Stimulated activated naive CD8-positive, alpha-beta T cell treated with anti-CD3 and anti-CD28 coated beads, Interleukin-15, amount 100 ng/mL, for 72 hours (primary cell): Measurements from ENCODE around the gene OCA2.

Experiments used
- ATAC-seq: fragments of 150-1000 bp; cut with Tn5 transposase; 2 replicates; pipeline ENCODE4 v1.10.0; 2021; ENCODE audit warnings: mild to moderate bottlenecking, moderate library complexity
- DNase-seq, 2 donors: peaks; one replicate each; pipeline ENCODE4 v3.0.0; 2021 to 2022
- H3K27ac Mint-ChIP-seq, 2 donors: one replicate each; pipeline ENCODE4 v1.8.0; 2022; ENCODE audit warnings: mild to moderate bottlenecking in 2 of 2, mixed read lengths in 2 of 2, moderate library complexity in 2 of 2
- H3K27me3 Mint-ChIP-seq: one replicate; pipeline ENCODE4 v1.8.0; 2022; ENCODE audit warnings: mixed read lengths
- H3K4me1 Mint-ChIP-seq: one replicate; pipeline ENCODE4 v1.8.0; 2022; ENCODE audit warnings: mild to moderate bottlenecking, mixed read lengths
- H3K4me3 Mint-ChIP-seq, 2 donors: one replicate each; pipeline ENCODE4 v1.8.0; 2022; ENCODE audit warnings: mild to moderate bottlenecking in 2 of 2, mixed read lengths in 2 of 2, moderate library complexity in 1 of 2
- H3K9me3 Mint-ChIP-seq, 2 donors: one replicate each; pipeline ENCODE4 v1.8.0; 2022; ENCODE audit warnings: mixed read lengths in 2 of 2

The OCA2 gene

DNA sequence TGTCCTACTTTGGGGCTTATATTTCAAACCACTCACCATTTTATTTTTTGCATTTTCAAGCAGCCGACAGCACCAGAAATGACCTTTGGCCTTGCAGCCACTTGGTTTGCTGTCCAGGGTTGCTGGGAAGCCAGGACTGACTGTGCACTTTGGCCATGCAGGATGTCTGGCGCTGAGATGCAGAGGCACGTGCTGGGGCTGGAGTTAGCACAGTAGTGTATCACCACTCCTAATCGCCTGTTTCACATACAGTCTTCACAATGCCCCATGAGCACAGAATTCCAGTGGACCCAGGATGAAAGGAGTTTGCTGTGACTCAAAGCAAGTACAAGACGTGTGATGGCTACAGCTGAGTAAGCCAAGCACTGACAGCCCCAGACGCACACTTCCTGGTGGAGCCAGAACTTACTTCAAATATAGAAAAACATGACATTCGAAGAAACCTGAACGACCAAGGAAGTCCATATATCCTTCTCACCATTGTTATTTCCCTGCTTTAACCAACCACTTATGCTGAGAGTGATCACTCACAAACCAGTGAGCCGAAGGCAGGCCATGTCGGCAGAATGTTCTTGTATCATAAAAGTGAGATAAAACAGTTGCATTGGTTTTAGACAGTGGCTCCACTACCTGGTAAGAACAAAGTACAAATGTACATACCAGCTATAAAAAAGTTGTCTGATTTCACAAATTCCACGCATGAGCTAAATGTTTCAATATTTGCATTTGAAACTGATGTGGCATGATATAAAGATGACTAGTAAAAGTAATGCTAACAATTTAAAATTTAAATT lies 16.0 kb downstream of the OCA2 start:
- Mint-ChIP-seq H3K4me1 (peaks cover 14% of the 10 kb centered on the region), H3K27me3 (peaks cover 46% of the 10 kb centered on the region)

GRCh38 chr15:28081594-28081993 lies 17.5 kb downstream of the OCA2 start:
- Mint-ChIP-seq H3K9me3 (no peaks in the 10 kb centered on the region), H3K4me1 (peaks cover 6% of the 10 kb centered on the region), H3K27ac (no peak overlapping the region), H3K27me3 (peaks cover 38% of the 10 kb centered on the region), H3K4me3 (no peak overlapping the region)
- DNase-seq, result no peak
- no peak for ATAC-seq

More for the DNA sequence above, 16.0 kb downstream of the OCA2 start:
- no peak overlapping the region for H3K4me3 Mint-ChIP-seq
- H3K9me3 Mint-ChIP-seq, result peaks cover 0 to under 1% of the 10 kb centered on the region in 2 donors
- ATAC-seq, result no peak
- no peak overlapping the region for H3K27ac Mint-ChIP-seq
- DNase-seq, result no peak

DNA sequence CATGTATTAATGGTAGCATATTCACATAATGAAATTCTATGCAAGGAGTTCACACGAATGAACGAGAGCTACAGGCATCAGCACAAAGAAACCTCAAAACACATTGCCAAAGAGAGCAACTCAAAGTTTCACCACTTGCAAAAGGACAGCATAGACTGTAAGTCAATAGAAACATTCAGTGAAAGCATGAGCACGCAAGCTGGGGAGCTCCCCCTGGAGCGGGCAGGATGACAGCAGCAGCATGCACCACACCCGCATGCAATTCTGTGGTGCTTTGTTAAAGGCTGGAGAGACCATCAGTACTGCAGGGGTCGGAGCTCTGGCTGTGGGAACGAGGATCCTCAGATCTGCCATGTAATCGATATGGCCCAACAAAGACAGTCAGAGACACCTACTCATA lies 18.7 kb downstream of the OCA2 start:
- no peak overlapping the region for H3K27ac Mint-ChIP-seq
- no peak for ATAC-seq
- no peaks in the 10 kb centered on the region for H3K9me3 Mint-ChIP-seq
- H3K4me1 Mint-ChIP-seq, result no peaks in the 10 kb centered on the region
- no peak for DNase-seq
- peaks cover 28% of the 10 kb centered on the region for H3K27me3 Mint-ChIP-seq
- no peak overlapping the region for H3K4me3 Mint-ChIP-seq

- Mint-ChIP-seq H3K9me3 (no peaks in the 10 kb centered on the region), H3K4me1 (no peaks in the 10 kb centered on the region), H3K4me3 (no peak overlapping the region), H3K27ac (no peak overlapping the region), H3K27me3 (peaks cover 18% of the 10 kb centered on the region)
- ATAC-seq (no peak), DNase-seq (no peak)
Measured at GRCh38 chr15:28079313-28079969, 19.7 kb downstream of the OCA2 start.

GRCh38 chr15:28078191-28078719 lies 20.9 kb downstream of the OCA2 start:
- H3K27ac Mint-ChIP-seq, result peak overlapping the region in 1 of 2 donors; percentile 6
- no peaks in the 10 kb centered on the region for H3K4me1 Mint-ChIP-seq
- ATAC-seq, result no peak
- H3K4me3 Mint-ChIP-seq, result no peak overlapping the region
- H3K9me3 Mint-ChIP-seq, result no peaks in the 10 kb centered on the region
- peaks cover 12% of the 10 kb centered on the region for H3K27me3 Mint-ChIP-seq
- DNase-seq, result no peak

- H3K27me3 Mint-ChIP-seq, result peaks cover 22% of the 10 kb centered on the region
- DNase-seq (no peak), ATAC-seq (no peak)
- H3K4me3 Mint-ChIP-seq, result no peak overlapping the region
- no peak overlapping the region for H3K27ac Mint-ChIP-seq
- H3K9me3 Mint-ChIP-seq, result no peaks in the 10 kb centered on the region
- no peaks in the 10 kb centered on the region for H3K4me1 Mint-ChIP-seq
Measured at GRCh38 chr15:28075573-28075972, 23.5 kb downstream of the OCA2 start.

DNA sequence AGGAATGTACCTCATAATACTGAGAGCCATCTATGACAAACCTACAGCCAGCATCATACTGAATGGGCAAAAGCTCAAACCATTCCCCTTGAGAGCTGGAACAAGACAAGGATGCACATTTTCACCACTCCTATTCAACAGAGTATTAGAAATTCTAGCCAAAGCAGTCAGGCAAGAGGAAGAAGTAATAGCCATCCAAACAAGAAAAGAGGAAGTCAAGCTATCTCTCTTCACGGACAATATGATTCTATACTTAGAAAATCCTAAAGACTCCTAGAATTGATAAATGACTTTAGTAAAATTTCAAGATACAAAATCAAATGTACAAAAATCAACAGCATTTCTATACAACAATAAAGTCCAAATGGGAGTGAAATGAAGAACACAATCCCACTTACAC lies 30.2 kb downstream of the OCA2 start:
- Mint-ChIP-seq H3K4me1 (no peaks in the 10 kb centered on the region), H3K9me3 (peaks cover 0 to 8% of the 10 kb centered on the region in 2 donors), H3K27me3 (peaks cover 27% of the 10 kb centered on the region), H3K4me3 (no peak overlapping the region), H3K27ac (no peak overlapping the region)
- no peak for ATAC-seq
- no peak for DNase-seq

DNA sequence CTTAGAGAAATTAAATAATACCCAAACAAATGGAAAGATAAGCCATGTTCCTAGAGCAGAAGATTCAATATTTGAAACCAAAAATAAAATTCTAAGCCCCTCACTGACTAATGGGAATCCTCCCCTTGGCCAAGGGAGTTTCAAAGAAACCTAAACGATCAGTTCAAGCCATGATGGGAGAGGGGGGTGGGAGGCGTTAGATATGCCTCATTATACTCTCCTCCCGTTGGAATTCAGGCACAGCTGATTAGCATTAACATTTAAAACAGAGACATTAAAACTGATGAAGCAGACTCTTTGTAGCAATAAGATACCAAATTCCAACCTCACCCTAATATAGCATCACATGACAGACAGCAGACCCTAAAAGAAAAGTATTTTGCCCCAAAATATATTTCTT lies 32.9 kb downstream of the OCA2 start:
- no peak overlapping the region for H3K27ac Mint-ChIP-seq
- H3K27me3 Mint-ChIP-seq, result peaks cover 18% of the 10 kb centered on the region
- H3K4me1 Mint-ChIP-seq, result no peaks in the 10 kb centered on the region
- no peak for ATAC-seq
- no peak overlapping the region for H3K4me3 Mint-ChIP-seq
- H3K9me3 Mint-ChIP-seq, result peaks cover 0 to 10% of the 10 kb centered on the region in 2 donors
- no peak for DNase-seq

- DNase-seq (no peak), ATAC-seq (no peak)
- no peaks in the 10 kb centered on the region for H3K4me1 Mint-ChIP-seq
- peaks cover 6% of the 10 kb centered on the region for H3K27me3 Mint-ChIP-seq
- H3K9me3 Mint-ChIP-seq, result peaks cover 0 to 17% of the 10 kb centered on the region in 2 donors
- H3K4me3 Mint-ChIP-seq, result no peak overlapping the region
- peak overlapping the region in 1 of 2 donors; percentile 80 for H3K27ac Mint-ChIP-seq
Measured at GRCh38 chr15:28060005-28060404, 39.1 kb downstream of the OCA2 start.

DNA sequence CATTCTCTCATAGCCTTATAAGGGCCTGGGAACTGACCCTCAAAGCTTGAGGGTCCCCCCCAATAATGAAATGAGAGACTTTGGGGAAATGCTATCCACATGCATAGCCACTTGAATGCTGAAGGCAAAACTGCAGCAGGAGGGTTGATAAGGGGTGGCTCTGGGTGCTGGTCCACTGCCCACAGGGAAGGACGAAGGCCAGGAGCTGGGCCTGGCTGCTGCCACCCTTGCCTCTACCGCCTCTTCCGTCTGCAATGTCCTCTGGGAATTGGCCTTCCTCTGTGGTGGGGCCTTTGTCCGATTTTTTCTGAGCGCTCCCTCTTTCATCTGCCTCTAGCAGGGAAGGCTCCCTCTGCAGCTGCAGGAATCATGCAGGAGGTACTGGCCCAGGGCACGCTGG lies 41.0 kb downstream of the OCA2 start:
- Mint-ChIP-seq H3K4me3 (no peak overlapping the region), H3K4me1 (no peaks in the 10 kb centered on the region), H3K27me3 (peaks cover 6% of the 10 kb centered on the region), H3K9me3 (peaks cover 0 to 8% of the 10 kb centered on the region in 2 donors), H3K27ac (peak overlapping the region in 1 of 2 donors; percentile 54)
- DNase-seq (no peak), ATAC-seq (no peak)

DNA sequence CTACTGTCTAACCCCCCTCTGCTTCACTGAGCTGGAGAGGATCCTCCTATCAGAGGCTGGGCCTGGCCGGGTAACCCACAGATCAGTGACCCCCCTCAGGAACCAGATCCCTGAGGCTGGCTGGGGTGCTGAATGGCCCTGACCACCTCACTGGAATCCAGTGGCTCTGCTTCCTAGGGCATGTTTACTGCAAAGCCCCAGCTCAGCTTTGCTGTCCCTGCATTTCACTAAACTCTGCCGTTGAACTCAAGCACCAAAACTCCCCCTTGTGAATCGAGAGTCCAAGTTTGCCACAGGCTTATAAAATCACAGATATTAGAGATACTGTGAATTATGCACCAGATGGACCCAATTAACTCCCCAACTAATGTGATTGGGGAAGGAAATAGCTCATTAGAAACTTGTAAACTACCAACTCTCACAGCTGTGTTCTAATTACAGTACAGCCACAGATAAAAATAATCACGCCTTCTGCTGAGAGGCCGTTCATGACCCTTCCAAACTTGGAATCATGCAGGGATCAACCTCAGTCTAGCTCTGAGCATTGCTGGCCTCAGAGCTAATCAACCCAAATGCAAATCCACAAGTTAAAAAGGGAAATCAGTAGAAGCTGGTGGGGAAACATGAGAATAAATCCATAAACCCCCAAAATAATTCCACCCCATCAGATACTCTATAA lies 47.0 kb downstream of the OCA2 start:
- no peaks in the 10 kb centered on the region for H3K4me1 Mint-ChIP-seq
- DNase-seq, result no peak
- no peak overlapping the region for H3K27ac Mint-ChIP-seq
- no peaks in the 10 kb centered on the region for H3K9me3 Mint-ChIP-seq
- peaks cover 3% of the 10 kb centered on the region for H3K27me3 Mint-ChIP-seq
- ATAC-seq, result no peak
- H3K4me3 Mint-ChIP-seq, result no peak overlapping the region

- ATAC-seq (no peak), DNase-seq (no peak)
- H3K4me1 Mint-ChIP-seq, result no peaks in the 10 kb centered on the region
- no peak overlapping the region for H3K4me3 Mint-ChIP-seq
- peaks cover 0 to 8% of the 10 kb centered on the region in 2 donors for H3K9me3 Mint-ChIP-seq
- H3K27ac Mint-ChIP-seq, result no peak overlapping the region
- peaks cover 20% of the 10 kb centered on the region for H3K27me3 Mint-ChIP-seq
Measured at GRCh38 chr15:28049581-28049980, 49.5 kb downstream of the OCA2 start.

- H3K27me3 Mint-ChIP-seq, result peaks cover 28% of the 10 kb centered on the region
- H3K27ac Mint-ChIP-seq, result no peak overlapping the region
- DNase-seq, result no peak
- H3K9me3 Mint-ChIP-seq, result peaks cover 0 to 8% of the 10 kb centered on the region in 2 donors
- no peak overlapping the region for H3K4me3 Mint-ChIP-seq
- H3K4me1 Mint-ChIP-seq, result no peaks in the 10 kb centered on the region
- no peak for ATAC-seq
Measured at GRCh38 chr15:28047277-28047676, 51.8 kb downstream of the OCA2 start.

GRCh38 chr15:28044121-28044672 lies 54.9 kb downstream of the OCA2 start:
- no peak for DNase-seq
- H3K27ac Mint-ChIP-seq, result no peak overlapping the region
- peaks cover 0 to 8% of the 10 kb centered on the region in 2 donors for H3K9me3 Mint-ChIP-seq
- no peak overlapping the region for H3K4me3 Mint-ChIP-seq
- no peaks in the 10 kb centered on the region for H3K4me1 Mint-ChIP-seq
- no peak for ATAC-seq
- H3K27me3 Mint-ChIP-seq, result peaks cover 42% of the 10 kb centered on the region

DNA sequence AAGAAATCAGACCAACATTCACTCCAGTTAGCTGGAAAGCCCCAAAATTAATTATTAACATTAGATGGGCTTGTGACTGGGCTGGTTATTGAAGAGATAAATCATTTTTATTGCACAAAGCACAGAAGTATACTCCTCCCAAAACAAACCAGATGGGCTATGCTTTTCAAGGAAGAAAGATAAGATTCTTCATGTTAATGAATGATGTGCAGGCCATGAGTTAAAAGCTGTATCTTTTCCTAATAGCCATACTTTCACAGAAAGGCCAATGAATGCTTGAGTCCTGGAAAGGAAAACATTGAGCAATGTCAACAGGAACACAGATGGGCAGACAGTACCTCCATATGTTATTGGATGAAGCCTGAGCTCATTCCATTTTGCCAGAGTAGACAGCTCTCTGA lies 55.4 kb downstream of the OCA2 start:
- ATAC-seq (no peak), DNase-seq (no peak)
- peaks cover 0 to 8% of the 10 kb centered on the region in 2 donors for H3K9me3 Mint-ChIP-seq
- H3K4me3 Mint-ChIP-seq, result no peak overlapping the region
- peaks cover 42% of the 10 kb centered on the region for H3K27me3 Mint-ChIP-seq
- no peak overlapping the region for H3K27ac Mint-ChIP-seq
- H3K4me1 Mint-ChIP-seq, result no peaks in the 10 kb centered on the region
